ENCODE results near the gene SPATS2L.

Gene SPATS2L

DNA sequence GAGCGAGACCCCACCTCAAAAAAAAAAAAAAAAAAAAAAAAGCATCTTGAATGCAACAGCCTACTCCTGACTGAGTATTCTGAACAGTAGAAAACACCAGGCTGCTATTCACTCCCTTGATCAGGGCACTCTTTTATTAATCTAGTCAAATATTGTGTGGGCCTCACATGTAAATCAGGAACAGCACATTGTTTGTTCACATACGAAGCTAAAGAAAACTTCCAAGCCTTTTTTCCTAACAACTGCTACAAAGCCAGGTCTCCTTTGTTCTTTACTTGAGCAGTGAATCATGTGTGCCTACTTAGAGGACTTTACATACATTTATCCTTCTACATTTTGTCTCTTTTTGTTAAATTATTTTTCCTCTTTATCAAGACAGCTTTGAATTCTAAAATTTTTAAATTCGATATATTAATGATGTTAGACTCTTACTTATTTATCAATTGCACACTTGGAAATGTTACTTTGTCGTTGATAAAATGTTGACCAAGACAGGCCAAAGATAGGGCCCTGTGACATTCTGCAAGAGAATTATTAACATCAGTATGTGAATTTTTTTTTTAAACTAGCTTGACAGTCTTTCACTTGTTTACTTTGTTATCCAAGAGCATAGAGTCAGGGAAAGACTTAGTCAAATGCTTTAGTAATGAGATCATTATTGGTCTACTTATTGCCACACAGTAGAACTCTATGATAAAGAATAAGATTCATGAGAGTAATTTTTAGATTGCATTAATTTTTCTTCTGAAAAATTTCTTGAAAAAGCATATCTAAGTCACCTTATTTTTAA lies 13.2 kb downstream of the SPATS2L start:
- no peak overlapping the region for H3K27ac ChIP-seq
- H3K9me3 ChIP-seq (ENCODE audit: severe bottlenecking) = no peaks in the 10 kb centered on the region
- no peak for DNase-seq
- no peak overlapping the region for H3K4me3 ChIP-seq (ENCODE audit: low read depth, low read length)
- TF ChIP-seq CTCF (IDR thresholded peaks at IDR 0.05; ENCODE audit: low read depth, low read length) = no peak
- H3K36me3 ChIP-seq = no peaks in the 10 kb centered on the region
- H3K27me3 ChIP-seq (ENCODE audit: insufficient read depth, low read depth, severe bottlenecking) = no peaks in the 10 kb centered on the region

DNA sequence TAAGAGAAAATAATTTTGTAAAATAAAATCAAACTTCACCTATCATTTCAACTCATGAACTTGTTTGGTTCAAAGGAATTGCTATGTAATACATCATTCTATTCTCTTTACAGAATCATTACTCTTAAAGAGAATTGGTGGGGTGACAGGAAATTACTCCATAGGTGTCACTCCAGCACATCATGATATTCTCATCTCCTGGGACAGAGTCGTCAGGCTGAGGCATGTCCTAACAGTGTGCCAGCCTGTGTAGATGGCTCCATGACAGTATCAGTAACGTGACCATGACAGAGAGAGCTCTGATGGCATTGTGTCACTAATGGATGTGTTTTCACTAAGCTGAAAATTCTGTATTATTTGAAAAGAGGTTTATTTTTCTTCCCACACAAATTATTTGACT lies 13.9 kb downstream of the SPATS2L start:
- TF ChIP-seq CTCF (IDR thresholded peaks at IDR 0.05; ENCODE audit: low read depth, low read length) = no peak

GRCh38 chr2:200320991-200321390 lies 14.5 kb downstream of the SPATS2L start:
- no peak for DNase-seq
- H3K27ac ChIP-seq = no peak overlapping the region
- TF ChIP-seq CTCF (IDR thresholded peaks at IDR 0.05; ENCODE audit: low read depth, low read length) = no peak
- no peaks in the 10 kb centered on the region for H3K36me3 ChIP-seq
- no peak overlapping the region for H3K4me3 ChIP-seq (ENCODE audit: low read depth, low read length)
- H3K27me3 ChIP-seq (ENCODE audit: insufficient read depth, low read depth, severe bottlenecking) = no peaks in the 10 kb centered on the region
- H3K9me3 ChIP-seq (ENCODE audit: severe bottlenecking) = no peaks in the 10 kb centered on the region

More for the DNA sequence above, 13.9 kb downstream of the SPATS2L start:
- no peaks in the 10 kb centered on the region for H3K9me3 ChIP-seq (ENCODE audit: severe bottlenecking)
- no peak overlapping the region for H3K27ac ChIP-seq
- no peaks in the 10 kb centered on the region for H3K36me3 ChIP-seq
- DNase-seq = no peak
- no peaks in the 10 kb centered on the region for H3K27me3 ChIP-seq (ENCODE audit: insufficient read depth, low read depth, severe bottlenecking)
- no peak overlapping the region for H3K4me3 ChIP-seq (ENCODE audit: low read depth, low read length)

GRCh38 chr2:200321780-200322534 lies 15.5 kb downstream of the SPATS2L start:
- TF ChIP-seq CTCF (IDR thresholded peaks at IDR 0.05; ENCODE audit: low read depth, low read length) = no peak
- no peaks in the 10 kb centered on the region for H3K9me3 ChIP-seq (ENCODE audit: severe bottlenecking)
- DNase-seq = no peak
- H3K27me3 ChIP-seq (ENCODE audit: insufficient read depth, low read depth, severe bottlenecking) = no peaks in the 10 kb centered on the region
- no peaks in the 10 kb centered on the region for H3K36me3 ChIP-seq
- H3K27ac ChIP-seq = no peak overlapping the region
- no peak overlapping the region for H3K4me3 ChIP-seq (ENCODE audit: low read depth, low read length)

GRCh38 chr2:200322607-200323006 lies 16.1 kb downstream of the SPATS2L start:
- no peak for DNase-seq
- no peak for TF ChIP-seq CTCF (IDR thresholded peaks at IDR 0.05; ENCODE audit: low read depth, low read length)
- no peaks in the 10 kb centered on the region for H3K9me3 ChIP-seq (ENCODE audit: severe bottlenecking)
- no peak overlapping the region for H3K4me3 ChIP-seq (ENCODE audit: low read depth, low read length)
- H3K27ac ChIP-seq = no peak overlapping the region
- H3K27me3 ChIP-seq (ENCODE audit: insufficient read depth, low read depth, severe bottlenecking) = no peaks in the 10 kb centered on the region
- no peaks in the 10 kb centered on the region for H3K36me3 ChIP-seq

All from WERI-Rb-1 (cell line).